C4-2B (cell line): ENCODE data around the gene ARVCF.

Experiments
- ZFX ChIP-seq: fragments of 450-650 bp; IDR thresholded peaks from 2 replicates; pipeline ENCODE4 v1.6.1; 2017
- TF ChIP-seq, protein P1 (sequence below): fragments of 450-650 bp; conservative IDR thresholded peaks from 2 replicates; pipeline ENCODE4 v1.5.1; 2017; ENCODE audit warnings: mild to moderate bottlenecking

- TF ChIP-seq, protein P1, sequence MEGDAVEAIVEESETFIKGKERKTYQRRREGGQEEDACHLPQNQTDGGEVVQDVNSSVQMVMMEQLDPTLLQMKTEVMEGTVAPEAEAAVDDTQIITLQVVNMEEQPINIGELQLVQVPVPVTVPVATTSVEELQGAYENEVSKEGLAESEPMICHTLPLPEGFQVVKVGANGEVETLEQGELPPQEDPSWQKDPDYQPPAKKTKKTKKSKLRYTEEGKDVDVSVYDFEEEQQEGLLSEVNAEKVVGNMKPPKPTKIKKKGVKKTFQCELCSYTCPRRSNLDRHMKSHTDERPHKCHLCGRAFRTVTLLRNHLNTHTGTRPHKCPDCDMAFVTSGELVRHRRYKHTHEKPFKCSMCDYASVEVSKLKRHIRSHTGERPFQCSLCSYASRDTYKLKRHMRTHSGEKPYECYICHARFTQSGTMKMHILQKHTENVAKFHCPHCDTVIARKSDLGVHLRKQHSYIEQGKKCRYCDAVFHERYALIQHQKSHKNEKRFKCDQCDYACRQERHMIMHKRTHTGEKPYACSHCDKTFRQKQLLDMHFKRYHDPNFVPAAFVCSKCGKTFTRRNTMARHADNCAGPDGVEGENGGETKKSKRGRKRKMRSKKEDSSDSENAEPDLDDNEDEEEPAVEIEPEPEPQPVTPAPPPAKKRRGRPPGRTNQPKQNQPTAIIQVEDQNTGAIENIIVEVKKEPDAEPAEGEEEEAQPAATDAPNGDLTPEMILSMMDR, result no peak
- no peak for TF ChIP-seq ZFX
These were observed 23.9 kb upstream of the ARVCF start for GRCh38 chr22:20040327-20041200.
